Stimulated activated CD8-positive, alpha-beta memory T cell treated with anti-CD3 and anti-CD28 coated beads, Interleukin-15, amount 100 ng/mL, for 24 hours (primary cell): ENCODE data around the gene TFF1.

Experiments used
- DNase-seq: peaks from one replicate; pipeline ENCODE4 v3.0.0-alpha.2; 2020; ENCODE audit warnings: low read depth

TFF1 gene

GRCh38 chr21:42382915-42383314 is 16.6 kb upstream of the TFF1 start:
- no peak for DNase-seq

GRCh38 chr21:42381347-42381984 is 15.1 kb upstream of the TFF1 start:
- DNase-seq: no peak

GRCh38 chr21:42379426-42380215 is 13.3 kb upstream of the TFF1 start:
- no peak for DNase-seq

GRCh38 chr21:42378418-42378817 is 12.1 kb upstream of the TFF1 start:
- DNase-seq: no peak

GRCh38 chr21:42377951-42378340 is 11.6 kb upstream of the TFF1 start:
- DNase-seq: no peak

- DNase-seq: no peak
These were observed 11.0 kb upstream of the TFF1 start for GRCh38 chr21:42377211-42377950.

GRCh38 chr21:42376338-42376982 is 10.1 kb upstream of the TFF1 start:
- DNase-seq: no peak

GRCh38 chr21:42375966-42376337 is 9.6 kb upstream of the TFF1 start:
- DNase-seq: no peak

- DNase-seq: no peak
These were observed 9.2 kb upstream of the TFF1 start for GRCh38 chr21:42375506-42375905.

- DNase-seq: no peak
These were observed 8.6 kb upstream of the TFF1 start for GRCh38 chr21:42374864-42375499.

- no peak for DNase-seq
These were observed 8.1 kb upstream of the TFF1 start for GRCh38 chr21:42374457-42374856.

GRCh38 chr21:42373908-42374455 is 7.6 kb upstream of the TFF1 start:
- no peak for DNase-seq

- no peak for DNase-seq
These were observed 7.0 kb upstream of the TFF1 start for GRCh38 chr21:42373196-42373907.

- DNase-seq: no peak
These were observed 4.7 kb upstream of the TFF1 start for GRCh38 chr21:42370894-42371654.

- DNase-seq: no peak
These were observed 3.5 kb upstream of the TFF1 start for GRCh38 chr21:42369821-42370220.

- DNase-seq: no peak
These were observed 1.2 kb upstream of the TFF1 start for GRCh38 chr21:42367367-42368165.

- DNase-seq: no peak
These were observed 565 bp downstream of the TFF1 start for GRCh38 chr21:42365770-42366169.

- DNase-seq: no peak
These were observed 1.9 kb downstream of the TFF1 start for GRCh38 chr21:42364304-42364865.

- DNase-seq: no peak
These were observed 3.0 kb downstream of the TFF1 start for GRCh38 chr21:42363312-42363711.
